Endothelial cell of umbilical vein (primary cell): Measurements from ENCODE around the gene RAD52. TPM values are rescaled to one million over a fixed set of nuclear protein-coding genes. Genes with fewer than 3 reads are reported as not detected.

Experiments
- BruUV-seq: library from RNA; stranded (reverse); fragments of 400-500 nt; replicated peaks from 2 replicates; lab custom pipeline; 2021; lab: Mats Ljungman, UMichigan
- CTCF ChIA-PET: fragments of 300-600, 350-600 bp; sonication (Branson Sonifier 250); formaldehyde crosslinking; loops from one replicate; lab custom pipeline; 2021; ENCODE audit warnings: antibody characterized with exemption, inconsistent platforms; lab: Charles Lee
- POLR2A ChIA-PET: fragments of 300-600, 350-600 bp; sonication (Branson Sonifier 250); formaldehyde crosslinking; loops from one replicate; lab custom pipeline; 2021; ENCODE audit warnings: antibody characterized with exemption, inconsistent platforms; lab: Charles Lee
- DNase-seq: peaks from one replicate; pipeline ENCODE4 v3.0.0-alpha.2; 2011; ENCODE audit warnings: low read depth, low spot score
- FAIRE-seq: peaks from 2 replicates; lab custom pipeline; 2011; peaks lifted over from hg19 to GRCh38; lab: Jason Lieb, UNC
- H2AFZ ChIP-seq: 2 replicates; pipeline ENCODE4 v1.6.0; 2012; ENCODE audit warnings: low read depth, low read length, control low read depth, inconsistent platforms
- H3K27ac ChIP-seq: 2 replicates; pipeline ENCODE4 v1.5.1; 2011; ENCODE audit warnings: low read depth, mild to moderate bottlenecking, control low read depth, low read length, moderate library complexity; ENCODE audit not compliant: insufficient read depth
- H3K27me3 ChIP-seq, 2 experiments: 2 replicates each; pipeline versions ENCODE4 v1.6.0 to v1.6.1; 2011; ENCODE audit warnings: low read length in 2 of 2, mixed read lengths in 1 of 2; ENCODE audit not compliant: control insufficient read depth in 2 of 2, insufficient read depth in 2 of 2
- H3K36me3 ChIP-seq, 2 experiments: 2 replicates in 1 of 2; 3 replicates in 1 of 2; pipeline ENCODE4 v1.5.1; 2011; ENCODE audit warnings: low read length in 2 of 2, mild to moderate bottlenecking in 1 of 2, moderate library complexity in 1 of 2; ENCODE audit not compliant: control insufficient read depth in 2 of 2, insufficient read depth in 2 of 2; ENCODE audit errors: extremely low read depth in 1 of 2
- H3K4me1 ChIP-seq: 3 replicates; pipeline ENCODE4 v1.5.1; 2011; ENCODE audit warnings: mild to moderate bottlenecking, low read length; ENCODE audit not compliant: control insufficient read depth, insufficient read depth; ENCODE audit errors: extremely low read depth
- H3K4me2 ChIP-seq: 2 replicates; pipeline ENCODE4 v1.6.1; 2011; ENCODE audit warnings: low read length, control low read depth, mixed read lengths; ENCODE audit not compliant: insufficient read depth
- H3K4me3 ChIP-seq, 3 experiments: fragments of 200-600 bp in 1 of 3; sonication (generic), shearing (Covaris generic) in 1 of 3; replicated peaks in 1 of 3; 2 replicates each; pipeline ENCODE4 v1.5.1; 2011 to 2016; ENCODE audit warnings: control low read depth in 3 of 3, low read length in 3 of 3, mild to moderate bottlenecking in 2 of 3, inconsistent platforms in 1 of 3, low read depth in 1 of 3, moderate library complexity in 1 of 3; ENCODE audit not compliant: insufficient read depth in 1 of 3
- H3K79me2 ChIP-seq: 2 replicates; pipeline ENCODE4 v1.6.0; 2012; ENCODE audit warnings: low read length, inconsistent platforms; ENCODE audit not compliant: control insufficient read depth, insufficient read depth
- H3K9ac ChIP-seq: replicated peaks from 2 replicates; pipeline ENCODE3; 2011; ENCODE audit warnings: low read length, control low read depth; ENCODE audit not compliant: insufficient read depth; ENCODE audit errors: extremely low read depth
- H3K9me1 ChIP-seq: replicated peaks from 3 replicates; pipeline ENCODE4 v1.6.0; 2011; ENCODE audit warnings: mild to moderate bottlenecking, low read length; ENCODE audit not compliant: control insufficient read depth, insufficient read depth; ENCODE audit errors: extremely low read depth
- H3K9me3 ChIP-seq: replicated peaks from 2 replicates; pipeline ENCODE4 v1.5.1; 2012; ENCODE audit warnings: low read length, inconsistent platforms; ENCODE audit not compliant: control insufficient read depth, insufficient read depth
- H4K20me1 ChIP-seq: replicated peaks from 2 replicates; pipeline ENCODE3; 2011; ENCODE audit warnings: mild to moderate bottlenecking, low read length; ENCODE audit not compliant: control insufficient read depth, insufficient read depth; ENCODE audit errors: extremely low read depth
- CTCF ChIP-seq, 2 donors: IDR thresholded peaks; 1 replicate in 1 of 2; 2 replicates in 1 of 2; pipeline ENCODE4 v1.5.1; 2011; ENCODE audit warnings: low read length in 2 of 2, mild to moderate bottlenecking in 2 of 2, moderate library complexity in 2 of 2, control low read depth in 1 of 2, inconsistent platforms in 1 of 2, low read depth in 1 of 2; ENCODE audit not compliant: insufficient read depth in 1 of 2; ENCODE audit errors: extremely low read depth in 1 of 2
- EZH2 ChIP-seq: IDR thresholded peaks from 2 replicates; pipeline ENCODE4 v1.6.1; 2012; ENCODE audit warnings: borderline replicate concordance, low read depth, mild to moderate bottlenecking, moderate library complexity, low read length, inconsistent platforms; ENCODE audit not compliant: severe bottlenecking
- FOS ChIP-seq: IDR thresholded peaks from 2 replicates; pipeline ENCODE4 v1.6.1; 2011; ENCODE audit warnings: mild to moderate bottlenecking, low read length, moderate library complexity, borderline replicate concordance; ENCODE audit not compliant: insufficient read depth
- GATA2 ChIP-seq: IDR thresholded peaks from 2 replicates; pipeline ENCODE4 v1.7.0; 2011; ENCODE audit warnings: low read depth, mild to moderate bottlenecking, moderate library complexity, mixed read lengths, low read length; ENCODE audit not compliant: insufficient read length, insufficient read depth
- JUN ChIP-seq: IDR thresholded peaks from 2 replicates; pipeline ENCODE4 v1.6.1; 2011; ENCODE audit warnings: borderline replicate concordance, low read depth; ENCODE audit not compliant: insufficient read length, insufficient read depth
- MAX ChIP-seq: IDR thresholded peaks from 2 replicates; pipeline ENCODE4 v1.6.1; 2011; ENCODE audit not compliant: insufficient read depth, insufficient read length
- MYC ChIP-seq: IDR thresholded peaks from one replicate; pipeline ENCODE4 v1.6.1; 2011; ENCODE audit warnings: mild to moderate bottlenecking, low read depth, low read length
- POLR2A ChIP-seq: IDR thresholded peaks from 2 replicates; pipeline ENCODE4 v1.6.1; 2012; ENCODE audit warnings: low read depth, mild to moderate bottlenecking, control low read depth, low read length
- POLR2AphosphoS5 ChIP-seq: IDR thresholded peaks from 2 replicates; pipeline ENCODE4 v1.6.1; 2012; ENCODE audit warnings: low read depth, mild to moderate bottlenecking, control low read depth, low read length, moderate library complexity; ENCODE audit not compliant: insufficient read depth
- dilution Hi-C: fragments of 300-500 bp; cut with MboI; formaldehyde crosslinking; loops from one replicate; pipeline ENCODE4 v1.15.0; 2019; ENCODE audit warnings: low sequenced_read_pairs; ENCODE audit not compliant: extremely low pct_ligation_motif_present
- intact Hi-C: fragments of 100-400 bp; cut with micrococcal nuclease; formaldehyde crosslinking; loops from one replicate; pipeline ENCODE4 v1.10.0; 2022
- polyA plus RNA-seq, 4 experiments: library from polyadenylated mRNA; depleted of rRNA in 3 of 4; stranded (reverse) in 3 of 4; unstranded in 1 of 4; fragments of >200 nt; gene quantifications; 2 replicates each; pipeline versions ENCODE4 v1.2.1 to v1.2.3, GENCODE V29; 2011 to 2012; ENCODE audit warnings: missing spikeins in 1 of 4
- total RNA-seq: library from RNA; stranded (reverse); gene quantifications from 2 replicates; pipeline ENCODE4 v1.2.3, GENCODE V29; 2021

RAD52 gene
- total and polyA plus RNA-seq, 2 donors (not counting 3 experiments of a cell fraction or from before 2014, with no cell fraction given): 9.4 to 16.1 TPM

- no peaks in the 10 kb centered on the region for H4K20me1 ChIP-seq
- no peak for FAIRE-seq
These were observed 75.5 kb downstream of the RAD52 start for GRCh38 chr12:873954-874353.

More at GRCh38 chr12:873954-874353, 75.5 kb downstream of the RAD52 start:
- no peaks in the 10 kb centered on the region for H3K4me1 ChIP-seq
- TF ChIP-seq EZH2 (no peak), POLR2AphosphoS5 (no peak), MAX (no peak), POLR2A (no peak), FOS (no peak), CTCF (IDR thresholded peaks at IDR 0.05; ENCODE audit: extremely low read depth in 1 of 2, insufficient read depth in 1 of 2, low read depth in 1 of 2, low read length in 2 of 2) (no peak), JUN (no peak), GATA2 (no peak), MYC (no peak)
- DNase-seq: no peak
- ChIA-PET CTCF (interaction anchor here (1.0 to 1.8 kb wide), 5 partner anchors 13 to 709 kb away, joined by 3 to 4 read pairs (median 3); no protein-coding TSS in a partner anchor), POLR2A (interaction anchor here (0.7 kb wide), 1 partner anchor 304 kb away, joined by 5 read pairs; no protein-coding TSS in a partner anchor)
- no peak overlapping the region for H3K9ac ChIP-seq
- peaks cover 3 to 9% of the 10 kb centered on the region in 2 experiments for H3K36me3 ChIP-seq
- no peak overlapping the region for H3K4me3 ChIP-seq
- H3K4me2 ChIP-seq: no peak overlapping the region
- dilution Hi-C loops (no loop called here), intact Hi-C loops (no loop called here)
- H3K27ac ChIP-seq: no peak overlapping the region
- H3K9me1 ChIP-seq: no peaks in the 10 kb centered on the region
- no TSS peak for BruUV-seq
- H2AFZ ChIP-seq: no peak overlapping the region
- H3K9me3 ChIP-seq: no peaks in the 10 kb centered on the region
- H3K27me3 ChIP-seq: no peaks in the 10 kb centered on the region
- H3K79me2 ChIP-seq: no peaks in the 10 kb centered on the region
